GM19455 (cell line): ENCODE results near the gene FEM1C.
"Not testable (repeated sequence)": the region's sequence is repeated elsewhere in the genome, so short reads cannot be mapped to it uniquely, and the experiment has no call there.

Source experiments
- ATAC-seq: cut with Tn5 transposase; IDR thresholded peaks from one replicate; pipeline ENCODE4 v1.9.1; 2021; ENCODE audit not compliant: unreplicated experiment

FEM1C gene

GRCh38 chr5:115479166-115479873 lies 65.3 kb downstream of the FEM1C start:
- ATAC-seq, result not testable (repeated sequence)

GRCh38 chr5:115478281-115478680 lies 66.3 kb downstream of the FEM1C start:
- no peak for ATAC-seq

GRCh38 chr5:115477581-115477980 lies 67.0 kb downstream of the FEM1C start:
- ATAC-seq, result no peak

- ATAC-seq, result no peak
Observed at GRCh38 chr5:115475788-115476187, 68.8 kb downstream of the FEM1C start.

- ATAC-seq, result no peak
Observed at GRCh38 chr5:115472271-115473025, 72.1 kb downstream of the FEM1C start.

- no peak for ATAC-seq
Observed at GRCh38 chr5:115471345-115472063, 73.1 kb downstream of the FEM1C start.

- no peak for ATAC-seq
Observed at GRCh38 chr5:115470921-115471320, 73.7 kb downstream of the FEM1C start.
